Activated T-helper 2 cell treated with anti-CD3 and anti-CD28 coated beads, Interferon-gamma antibody, Interleukin-2, Interleukin-4, amounts not matched to agents 10 μg/mL and 5 μg/mL and 100 μg/mL, durations not matched to agents 14 hours and 24 hours and 36 hours (primary cell): ENCODE measurements around the gene ADGRV1. TPM values are rescaled to one million over a fixed set of nuclear protein-coding genes. Genes with fewer than 3 reads are reported as not detected.

ENCODE experiments used
- DNase-seq: peaks from one replicate; pipeline ENCODE4 v3.0.0; 2021; ENCODE audit warnings: low spot score
- H3K27ac Mint-ChIP-seq: one replicate; pipeline ENCODE4 v1.8.0; 2021; ENCODE audit warnings: mixed read lengths
- H3K27me3 Mint-ChIP-seq: one replicate; pipeline ENCODE4 v1.8.0; 2021; ENCODE audit warnings: low read depth, mixed read lengths
- H3K36me3 Mint-ChIP-seq: one replicate; pipeline ENCODE4 v1.8.0; 2021; ENCODE audit warnings: low read depth, mixed read lengths
- H3K4me1 Mint-ChIP-seq: one replicate; pipeline ENCODE4 v1.8.0; 2021; ENCODE audit warnings: low read depth, mixed read lengths
- H3K4me3 Mint-ChIP-seq: one replicate; pipeline ENCODE4 v1.8.0; 2021; ENCODE audit warnings: low read depth, mild to moderate bottlenecking, moderate library complexity, mixed read lengths
- H3K9me3 Mint-ChIP-seq: one replicate; pipeline ENCODE4 v1.8.0; 2021; ENCODE audit warnings: mixed read lengths
- intact Hi-C: fragments of 100-400 bp; cut with micrococcal nuclease; formaldehyde crosslinking; loops from one replicate; pipeline ENCODE4 v1.15.1; 2023
- total RNA-seq: library from RNA; stranded (reverse); gene quantifications from 2 replicates; pipeline ENCODE4 v1.2.3, GENCODE V29; 2022

Gene ADGRV1
- total RNA-seq, 1 donor from 2014 or later, result 12.4 TPM

DNA sequence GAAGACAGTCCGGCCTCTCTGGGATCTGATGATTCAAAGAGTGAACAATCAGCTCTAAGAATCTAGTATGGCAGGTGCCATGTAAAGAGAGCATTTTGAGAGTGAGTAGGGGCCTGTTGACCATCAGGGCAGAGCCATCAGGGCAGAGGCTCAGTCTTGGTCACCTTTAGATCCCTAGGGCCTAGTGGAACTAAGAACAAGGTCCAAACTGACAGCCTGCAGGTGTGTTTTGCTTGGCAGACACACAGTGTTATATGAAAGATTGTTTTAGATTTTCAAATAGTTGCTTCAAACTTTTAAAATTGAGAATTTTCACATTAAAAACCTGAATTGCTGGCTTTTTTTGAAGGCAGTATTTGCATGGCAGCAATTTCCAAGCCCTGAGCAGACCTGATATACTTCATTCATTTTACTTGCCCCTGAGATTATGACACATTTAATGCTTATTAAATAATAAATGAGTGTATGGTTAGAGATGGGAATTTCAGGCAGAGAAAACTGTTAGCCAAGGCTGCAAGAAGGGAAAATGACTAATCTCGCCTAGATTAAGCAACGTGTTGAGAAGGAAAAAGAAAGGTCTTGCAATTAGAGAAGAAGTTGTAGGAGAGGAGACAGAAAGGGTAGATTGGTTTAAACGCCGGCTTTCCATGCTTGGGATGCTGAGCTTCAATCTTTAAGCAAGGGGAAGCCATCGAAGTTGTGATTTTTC lies 544.9 kb downstream of the ADGRV1 start:
- no peak overlapping the region for H3K27ac Mint-ChIP-seq
- H3K36me3 Mint-ChIP-seq, result no peaks in the 10 kb centered on the region
- H3K27me3 Mint-ChIP-seq, result peaks cover 8% of the 10 kb centered on the region
- DNase-seq, result no peak
- peaks cover 4% of the 10 kb centered on the region for H3K4me1 Mint-ChIP-seq
- H3K9me3 Mint-ChIP-seq, result no peaks in the 10 kb centered on the region
- H3K4me3 Mint-ChIP-seq, result no peak overlapping the region
- intact Hi-C loops, result loop anchor here (2.0 to 5.0 kb wide), 3 partner anchors 59 to 179 kb away; no protein-coding TSS in a partner anchor

DNA sequence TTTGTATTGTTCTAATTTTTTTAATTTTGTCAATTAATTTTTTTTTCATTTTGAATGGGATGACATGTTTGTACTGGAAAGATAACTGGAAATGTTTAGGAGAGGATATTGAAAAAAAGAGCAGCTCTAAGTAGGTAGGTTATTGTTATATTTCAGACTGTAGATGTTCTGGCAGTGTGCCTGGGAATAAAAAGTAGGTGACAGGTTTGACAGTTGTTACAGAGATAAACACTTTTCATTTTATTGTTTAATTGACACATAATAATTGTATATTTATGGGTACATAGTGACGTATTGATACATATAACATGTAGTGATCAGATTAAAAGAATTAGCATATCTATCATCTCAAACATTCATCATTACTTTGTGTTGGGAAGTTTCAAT lies 545.5 kb downstream of the ADGRV1 start:
- intact Hi-C loops, result loop anchor here (5.0 kb wide), 2 partner anchors 58 to 178 kb away; no protein-coding TSS in a partner anchor
- no peak overlapping the region for H3K4me3 Mint-ChIP-seq
- peaks cover 8% of the 10 kb centered on the region for H3K27me3 Mint-ChIP-seq
- no peaks in the 10 kb centered on the region for H3K9me3 Mint-ChIP-seq
- H3K4me1 Mint-ChIP-seq, result peaks cover 4% of the 10 kb centered on the region
- no peak overlapping the region for H3K27ac Mint-ChIP-seq
- H3K36me3 Mint-ChIP-seq, result no peaks in the 10 kb centered on the region
- no peak for DNase-seq

DNA sequence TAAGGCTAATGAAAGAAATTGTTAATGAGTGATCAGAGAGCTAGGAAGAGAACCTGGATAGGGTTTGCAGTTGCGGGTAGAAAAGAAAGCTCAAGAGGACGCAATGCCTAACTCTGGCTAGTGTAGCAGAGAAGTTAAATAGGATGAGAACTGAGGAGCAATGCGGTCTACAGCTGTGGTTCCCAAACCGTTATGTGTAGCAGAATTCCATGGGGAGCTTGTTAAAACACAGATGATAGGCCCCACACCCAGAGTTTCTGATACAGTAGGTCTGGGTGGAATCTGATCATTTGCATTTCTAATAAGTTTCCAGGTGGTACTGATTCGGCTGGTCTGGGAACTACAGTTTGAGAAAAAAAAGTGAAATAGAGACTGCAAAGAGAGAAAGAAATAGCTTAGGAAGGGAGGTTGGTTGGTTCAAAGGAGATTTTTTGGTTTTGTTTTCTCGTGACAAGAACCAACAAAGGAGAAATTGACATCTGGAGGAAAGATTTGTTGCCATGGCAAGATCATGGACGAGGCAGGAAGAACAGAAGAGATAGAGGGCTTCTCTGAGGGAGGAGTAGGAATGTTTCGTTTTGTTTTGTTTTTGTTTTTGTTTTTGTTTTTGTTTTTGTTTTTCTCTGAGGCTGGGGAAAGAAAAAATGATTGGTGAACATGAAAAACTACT lies 548.4 kb downstream of the ADGRV1 start:
- no peak for DNase-seq
- intact Hi-C loops, result no loop called here
- Mint-ChIP-seq H3K4me1 (peaks cover 2% of the 10 kb centered on the region), H3K27me3 (peaks cover 5% of the 10 kb centered on the region), H3K27ac (no peak overlapping the region), H3K4me3 (no peak overlapping the region), H3K9me3 (no peaks in the 10 kb centered on the region), H3K36me3 (no peaks in the 10 kb centered on the region)

DNA sequence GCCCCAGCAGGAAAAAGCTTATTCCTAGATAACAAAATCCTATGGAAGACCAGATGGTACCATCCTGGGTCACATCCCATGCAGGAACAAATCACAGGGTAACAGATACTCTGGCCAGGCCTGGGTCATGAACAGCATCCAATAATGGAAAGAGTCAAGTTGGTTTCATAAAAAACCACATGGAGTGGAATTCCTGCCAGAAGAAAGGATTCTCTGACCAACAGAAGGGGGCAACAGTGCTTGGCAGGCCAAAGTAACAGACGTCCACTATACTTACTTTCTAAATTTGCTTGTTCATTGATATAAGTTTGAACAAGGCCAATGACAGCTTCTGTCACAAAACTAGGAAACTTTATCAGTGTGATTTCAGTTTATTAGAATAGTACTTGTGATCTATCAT lies 551.0 kb downstream of the ADGRV1 start:
- intact Hi-C loops, result no loop called here
- H3K27me3 Mint-ChIP-seq, result peaks cover 9% of the 10 kb centered on the region

DNA sequence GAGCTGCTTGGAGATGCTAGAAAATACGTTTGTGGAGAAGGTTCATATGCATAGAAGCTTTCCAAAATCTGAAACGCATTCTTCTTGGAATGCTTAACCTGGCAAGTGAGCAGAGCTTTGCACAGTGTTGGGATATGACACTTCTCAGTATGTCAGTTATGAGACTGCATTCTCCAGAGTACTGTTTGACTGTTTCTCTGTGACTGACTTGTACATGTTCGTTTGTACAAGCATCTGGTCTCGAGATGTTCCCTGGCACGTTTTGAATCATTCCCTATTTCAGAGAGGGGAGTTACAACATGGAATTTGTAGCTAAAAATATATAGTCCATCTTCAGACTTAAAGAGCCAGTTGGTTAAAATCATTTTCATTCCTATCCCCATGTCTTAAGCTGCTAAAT lies 552.1 kb downstream of the ADGRV1 start:
- intact Hi-C loops, result no loop called here
- Mint-ChIP-seq H3K36me3 (no peaks in the 10 kb centered on the region), H3K9me3 (no peaks in the 10 kb centered on the region), H3K27me3 (peaks cover 9% of the 10 kb centered on the region), H3K27ac (no peak overlapping the region), H3K4me3 (no peak overlapping the region), H3K4me1 (peaks cover 2% of the 10 kb centered on the region)
- DNase-seq, result no peak

More for the DNA sequence above, 551.0 kb downstream of the ADGRV1 start:
- no peak overlapping the region for H3K27ac Mint-ChIP-seq
- DNase-seq, result no peak
- no peaks in the 10 kb centered on the region for H3K9me3 Mint-ChIP-seq
- no peaks in the 10 kb centered on the region for H3K36me3 Mint-ChIP-seq
- H3K4me3 Mint-ChIP-seq, result no peak overlapping the region
- peaks cover 2% of the 10 kb centered on the region for H3K4me1 Mint-ChIP-seq

DNA sequence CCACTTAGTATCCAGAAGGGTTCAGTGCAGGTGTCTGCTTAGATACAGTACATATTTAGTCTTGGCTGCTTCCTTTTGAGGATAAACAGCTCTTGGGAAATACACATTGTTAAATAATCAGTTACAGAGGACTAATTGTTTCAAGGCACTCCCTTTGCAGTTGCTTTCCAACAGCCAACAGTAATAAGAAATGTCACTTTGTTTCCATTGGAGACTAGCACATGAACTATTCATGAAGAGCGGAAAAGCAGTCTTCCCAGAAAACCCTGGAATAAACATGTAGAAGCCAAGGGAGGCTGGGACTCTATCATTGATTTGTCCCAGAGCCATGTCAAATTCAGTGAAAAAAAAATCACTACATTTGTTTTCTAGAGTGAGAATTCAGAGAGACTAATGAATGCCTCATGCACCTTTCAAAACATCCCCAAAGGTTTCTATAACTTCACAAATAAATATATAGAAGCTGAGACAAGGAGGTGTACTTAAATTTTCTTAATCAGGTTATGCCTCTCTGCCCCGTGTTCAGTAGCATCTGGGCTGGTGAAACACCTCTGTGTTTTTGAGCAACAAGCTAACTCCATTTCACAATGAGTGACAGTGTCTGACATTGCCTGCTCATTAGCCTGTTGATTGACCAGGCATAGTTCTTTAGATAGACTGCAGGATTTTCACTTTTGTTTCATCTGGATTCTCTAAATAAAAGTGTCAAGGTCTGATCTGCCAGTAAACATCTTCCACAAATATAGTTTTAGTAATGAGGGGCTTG lies 553.1 kb downstream of the ADGRV1 start:
- peaks cover 2% of the 10 kb centered on the region for H3K4me1 Mint-ChIP-seq
- H3K9me3 Mint-ChIP-seq, result no peaks in the 10 kb centered on the region
- H3K27me3 Mint-ChIP-seq, result peaks cover 10% of the 10 kb centered on the region
- no peaks in the 10 kb centered on the region for H3K36me3 Mint-ChIP-seq
- no peak overlapping the region for H3K4me3 Mint-ChIP-seq
- intact Hi-C loops, result no loop called here
- DNase-seq, result no peak
- no peak overlapping the region for H3K27ac Mint-ChIP-seq

DNA sequence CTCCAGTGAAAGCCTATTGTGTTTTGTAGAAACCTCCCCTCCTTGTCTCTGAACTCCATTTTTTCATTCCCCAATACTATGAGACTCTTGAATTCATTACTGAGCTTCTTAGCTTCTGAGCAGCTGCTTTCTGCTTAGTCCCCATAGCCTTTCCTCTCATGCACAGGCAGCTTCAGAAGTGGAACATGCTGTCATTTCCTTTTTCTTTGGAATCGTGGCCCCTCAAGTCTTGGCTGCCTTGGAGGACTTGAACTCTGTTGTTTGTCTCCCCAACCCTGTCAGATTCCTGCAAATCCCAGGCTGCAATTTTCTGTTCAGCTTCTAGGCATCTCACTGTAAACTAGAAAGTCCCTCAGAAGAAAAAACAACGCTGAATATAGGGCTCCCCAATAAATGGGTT lies 556.1 kb downstream of the ADGRV1 start:
- H3K27ac Mint-ChIP-seq, result no peak overlapping the region
- H3K36me3 Mint-ChIP-seq, result no peaks in the 10 kb centered on the region
- no peak overlapping the region for H3K4me3 Mint-ChIP-seq
- H3K9me3 Mint-ChIP-seq, result no peaks in the 10 kb centered on the region
- no peaks in the 10 kb centered on the region for H3K4me1 Mint-ChIP-seq
- H3K27me3 Mint-ChIP-seq, result peaks cover 9% of the 10 kb centered on the region
- intact Hi-C loops, result no loop called here
- DNase-seq, result no peak

DNA sequence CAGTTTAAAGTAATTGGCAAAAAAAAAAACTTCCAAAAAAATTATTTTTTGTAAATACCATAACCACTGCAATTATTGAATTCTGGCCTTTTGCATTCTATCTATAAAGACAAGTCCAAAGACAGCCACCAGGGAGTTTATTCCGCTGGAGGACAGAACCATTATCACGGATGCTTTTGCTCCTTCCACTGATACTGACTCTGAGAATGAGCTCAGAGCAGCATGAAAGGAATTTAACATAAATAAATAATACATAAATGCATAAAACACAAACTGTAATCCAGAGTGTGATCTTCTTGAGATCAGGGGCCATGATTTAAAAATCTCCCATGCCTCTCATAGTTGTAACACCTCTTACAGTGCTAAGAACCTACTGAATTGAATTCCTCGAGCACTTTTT lies 559.8 kb downstream of the ADGRV1 start:
- H3K27me3 Mint-ChIP-seq, result peaks cover 5% of the 10 kb centered on the region
- H3K4me3 Mint-ChIP-seq, result no peak overlapping the region
- H3K36me3 Mint-ChIP-seq, result no peaks in the 10 kb centered on the region
- no peak for DNase-seq
- H3K27ac Mint-ChIP-seq, result no peak overlapping the region
- H3K9me3 Mint-ChIP-seq, result no peaks in the 10 kb centered on the region
- H3K4me1 Mint-ChIP-seq, result peaks cover 1% of the 10 kb centered on the region
- intact Hi-C loops, result no loop called here

DNA sequence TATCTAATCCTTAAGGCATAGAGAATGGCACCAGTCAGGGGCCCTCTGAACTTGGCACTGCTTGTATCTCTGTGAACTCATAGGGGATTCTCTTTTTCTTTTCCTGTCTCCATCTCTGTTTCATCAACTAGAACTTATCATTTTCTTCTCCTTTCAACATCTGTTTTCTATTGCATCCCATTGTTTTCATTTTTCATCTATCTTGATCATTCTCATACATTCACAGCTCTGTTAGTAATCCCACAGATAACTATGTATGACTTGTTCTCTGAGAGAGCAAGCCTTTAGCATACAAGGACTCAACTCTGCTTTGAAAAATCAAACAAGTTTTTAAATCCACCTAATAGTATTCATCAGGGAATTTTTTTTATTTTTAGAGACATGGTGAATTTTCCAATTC lies 560.2 kb downstream of the ADGRV1 start:
- Mint-ChIP-seq H3K36me3 (no peaks in the 10 kb centered on the region), H3K27me3 (peaks cover 5% of the 10 kb centered on the region), H3K4me1 (peaks cover 1% of the 10 kb centered on the region), H3K4me3 (no peak overlapping the region), H3K27ac (no peak overlapping the region), H3K9me3 (no peaks in the 10 kb centered on the region)
- intact Hi-C loops, result no loop called here
- no peak for DNase-seq

DNA sequence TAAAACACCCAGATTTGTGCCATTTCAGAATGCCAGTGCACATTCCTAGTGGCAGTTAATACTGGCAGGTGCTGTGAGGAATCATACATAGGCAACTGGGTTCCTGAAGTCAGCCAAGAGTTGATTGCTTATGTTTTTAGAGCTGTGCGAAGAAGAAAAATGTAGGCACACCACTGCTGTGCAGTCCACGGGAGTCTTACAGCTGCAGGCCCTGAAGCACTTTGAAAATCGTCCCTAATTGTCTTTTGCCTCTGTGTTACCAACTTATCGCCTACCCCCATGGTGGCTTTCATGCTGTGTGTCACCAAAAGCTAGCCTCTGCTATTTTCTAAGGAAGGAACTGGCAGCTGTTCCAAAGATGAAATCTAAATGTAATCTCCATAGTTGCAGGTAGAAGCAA lies 560.6 kb downstream of the ADGRV1 start:
- Mint-ChIP-seq H3K27ac (no peak overlapping the region), H3K9me3 (no peaks in the 10 kb centered on the region), H3K4me3 (no peak overlapping the region), H3K4me1 (peaks cover 1% of the 10 kb centered on the region), H3K36me3 (no peaks in the 10 kb centered on the region), H3K27me3 (peaks cover 5% of the 10 kb centered on the region)
- DNase-seq, result no peak
- intact Hi-C loops, result no loop called here

DNA sequence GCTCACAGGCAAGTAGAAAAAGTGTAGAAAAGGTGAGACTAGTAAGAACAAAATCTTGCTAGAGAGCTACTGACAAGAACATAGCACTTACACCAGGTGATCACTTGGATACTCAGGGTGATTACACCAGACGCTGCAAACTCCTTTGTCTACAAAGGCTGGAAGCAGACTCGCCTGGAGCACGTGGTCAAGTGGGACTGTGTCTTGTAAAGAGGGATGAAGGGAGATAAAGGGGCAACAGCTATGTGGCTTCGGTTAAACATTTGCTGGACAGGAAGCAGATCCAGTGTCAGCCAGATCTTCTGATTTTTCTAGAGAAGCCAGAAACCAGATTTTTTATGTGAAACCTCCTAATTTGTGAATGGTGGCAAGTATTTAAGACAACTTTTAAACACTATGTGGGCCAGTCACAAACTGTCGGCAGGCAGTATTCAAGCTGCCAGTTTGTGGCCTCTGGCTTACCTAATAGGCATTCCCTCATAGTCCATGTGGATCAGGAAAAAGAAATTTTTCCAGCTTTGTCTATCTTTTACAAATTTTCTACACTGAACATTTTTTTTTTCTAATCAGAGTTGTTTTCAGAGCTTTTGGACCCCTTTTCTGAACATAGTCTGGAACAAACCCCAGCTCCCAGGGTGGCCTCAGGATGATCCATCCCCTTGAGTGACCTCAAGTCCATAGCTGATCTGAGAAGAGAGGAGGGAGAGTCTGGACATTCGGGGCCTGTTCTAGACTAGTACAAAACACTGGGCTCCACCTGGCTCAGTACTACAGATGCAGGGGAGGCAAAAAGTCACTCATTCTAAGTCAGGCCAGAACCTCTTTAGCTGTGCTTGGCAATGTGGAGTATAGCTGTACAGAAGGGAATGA lies 561.6 kb downstream of the ADGRV1 start:
- Mint-ChIP-seq H3K27ac (no peak overlapping the region), H3K4me1 (peaks cover 1% of the 10 kb centered on the region), H3K27me3 (peaks cover 6% of the 10 kb centered on the region), H3K9me3 (no peaks in the 10 kb centered on the region), H3K4me3 (no peak overlapping the region), H3K36me3 (no peaks in the 10 kb centered on the region)
- intact Hi-C loops, result no loop called here
- no peak for DNase-seq

DNA sequence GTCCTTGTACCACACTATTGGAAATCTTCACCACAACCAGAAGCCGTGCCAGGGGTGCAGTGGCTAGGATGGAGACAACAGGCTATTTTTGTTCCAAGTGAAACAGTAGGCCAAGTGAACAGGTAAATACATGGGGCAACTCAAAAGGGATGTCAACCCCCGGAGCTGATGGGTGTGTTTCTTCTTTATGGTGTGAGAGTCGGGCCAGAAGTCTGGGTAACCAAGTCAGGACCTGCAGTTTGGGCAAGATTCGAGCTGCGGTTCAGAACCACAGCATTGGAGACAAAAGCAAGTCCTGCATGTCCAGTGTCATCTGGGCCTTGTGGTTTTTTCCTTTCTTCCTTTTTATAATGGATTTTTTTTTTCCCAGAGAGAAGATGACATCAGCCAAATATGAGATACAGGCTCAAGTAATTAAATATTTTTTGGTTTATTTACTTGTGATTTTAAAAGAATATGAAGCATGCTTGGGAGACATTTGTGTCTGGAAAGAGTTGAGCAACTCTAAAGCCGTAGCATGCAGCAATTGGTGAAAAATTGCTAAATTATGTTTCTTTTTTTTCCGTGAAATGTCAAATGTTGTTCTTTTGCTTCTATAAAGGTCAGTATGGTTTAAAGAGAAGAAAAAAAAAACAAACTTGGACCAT lies 562.9 kb downstream of the ADGRV1 start:
- Mint-ChIP-seq H3K9me3 (no peaks in the 10 kb centered on the region), H3K4me1 (peaks cover 1% of the 10 kb centered on the region), H3K27me3 (peaks cover 6% of the 10 kb centered on the region), H3K36me3 (no peaks in the 10 kb centered on the region), H3K27ac (no peak overlapping the region), H3K4me3 (no peak overlapping the region)
- DNase-seq, result no peak
- intact Hi-C loops, result no loop called here
